A549 (cell line): ENCODE measurements around the gene AKAP6.

ENCODE experiments used
- HOXB5 ChIP-seq: fragments of 250-450 bp; sonication (Bioruptor Pico); IDR thresholded peaks from 2 replicates; pipeline ENCODE4 v1.5.0; 2020; ENCODE audit warnings: mild to moderate bottlenecking, moderate library complexity
- POLR2A ChIP-seq: IDR thresholded peaks from 2 replicates; pipeline ENCODE4 v1.6.1; 2012; ENCODE audit warnings: mild to moderate bottlenecking, low read length
- RAD21 ChIP-seq, 2 experiments: fragments of >200 bp in 1 of 2; sonication (Bioruptor Twin) in 1 of 2; formaldehyde crosslinking in 1 of 2; IDR thresholded peaks in 1 of 2; conservative IDR thresholded peaks in 1 of 2; 2 replicates in 1 of 2; 3 replicates in 1 of 2; pipeline ENCODE4 v1.6.1; 2012 to 2018; ENCODE audit warnings: inconsistent platforms in 1 of 2
- RARB ChIP-seq: fragments of 250-450 bp; sonication (Bioruptor Pico); IDR thresholded peaks from 2 replicates; pipeline ENCODE4 v1.8.0; 2021; ENCODE audit warnings: mild to moderate bottlenecking, moderate library complexity
- TF ChIP-seq, protein P1 (sequence below): fragments of >200 bp; sonication (Bioruptor Twin); formaldehyde crosslinking; IDR thresholded peaks from 3 replicates; pipeline ENCODE4 v1.6.1; 2016
- TF ChIP-seq, protein P2 (sequence below): fragments of >200 bp; sonication (Bioruptor Twin); formaldehyde crosslinking; IDR thresholded peaks from 3 replicates; pipeline ENCODE4 v1.5.1; 2016

DNA sequence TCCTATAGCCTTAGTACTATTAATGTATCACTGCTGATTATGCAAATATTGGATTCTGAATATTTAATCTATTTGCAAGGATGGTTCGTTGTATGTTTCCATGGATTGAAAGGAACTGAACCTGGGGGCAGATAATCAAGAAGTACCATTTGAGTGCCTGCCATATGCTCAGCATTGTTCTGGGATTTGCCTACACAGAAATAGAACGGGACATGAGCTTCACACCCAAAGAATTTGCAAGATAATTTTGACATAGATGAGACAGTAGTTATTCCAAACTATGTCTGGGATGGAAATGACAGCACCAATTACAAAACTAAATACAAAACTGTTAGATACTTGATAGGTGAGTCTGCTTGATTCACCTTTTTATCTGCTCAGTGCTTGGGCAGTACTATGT, 476.9 kb downstream of the AKAP6 start:
- no peak for TF ChIP-seq RAD21 (conservative IDR thresholded peaks at IDR 0.05 in 1 of 2, IDR thresholded peaks at IDR 0.05 in 1 of 2)
- TF ChIP-seq, protein P1, sequence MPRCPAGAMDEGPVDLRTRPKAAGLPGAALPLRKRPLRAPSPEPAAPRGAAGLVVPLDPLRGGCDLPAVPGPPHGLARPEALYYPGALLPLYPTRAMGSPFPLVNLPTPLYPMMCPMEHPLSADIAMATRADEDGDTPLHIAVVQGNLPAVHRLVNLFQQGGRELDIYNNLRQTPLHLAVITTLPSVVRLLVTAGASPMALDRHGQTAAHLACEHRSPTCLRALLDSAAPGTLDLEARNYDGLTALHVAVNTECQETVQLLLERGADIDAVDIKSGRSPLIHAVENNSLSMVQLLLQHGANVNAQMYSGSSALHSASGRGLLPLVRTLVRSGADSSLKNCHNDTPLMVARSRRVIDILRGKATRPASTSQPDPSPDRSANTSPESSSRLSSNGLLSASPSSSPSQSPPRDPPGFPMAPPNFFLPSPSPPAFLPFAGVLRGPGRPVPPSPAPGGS: no peak
- no peak for TF ChIP-seq HOXB5 (CRISPR knock-in tag)
- no peak for TF ChIP-seq POLR2A
- TF ChIP-seq, protein P2, sequence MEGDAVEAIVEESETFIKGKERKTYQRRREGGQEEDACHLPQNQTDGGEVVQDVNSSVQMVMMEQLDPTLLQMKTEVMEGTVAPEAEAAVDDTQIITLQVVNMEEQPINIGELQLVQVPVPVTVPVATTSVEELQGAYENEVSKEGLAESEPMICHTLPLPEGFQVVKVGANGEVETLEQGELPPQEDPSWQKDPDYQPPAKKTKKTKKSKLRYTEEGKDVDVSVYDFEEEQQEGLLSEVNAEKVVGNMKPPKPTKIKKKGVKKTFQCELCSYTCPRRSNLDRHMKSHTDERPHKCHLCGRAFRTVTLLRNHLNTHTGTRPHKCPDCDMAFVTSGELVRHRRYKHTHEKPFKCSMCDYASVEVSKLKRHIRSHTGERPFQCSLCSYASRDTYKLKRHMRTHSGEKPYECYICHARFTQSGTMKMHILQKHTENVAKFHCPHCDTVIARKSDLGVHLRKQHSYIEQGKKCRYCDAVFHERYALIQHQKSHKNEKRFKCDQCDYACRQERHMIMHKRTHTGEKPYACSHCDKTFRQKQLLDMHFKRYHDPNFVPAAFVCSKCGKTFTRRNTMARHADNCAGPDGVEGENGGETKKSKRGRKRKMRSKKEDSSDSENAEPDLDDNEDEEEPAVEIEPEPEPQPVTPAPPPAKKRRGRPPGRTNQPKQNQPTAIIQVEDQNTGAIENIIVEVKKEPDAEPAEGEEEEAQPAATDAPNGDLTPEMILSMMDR: no peak
- TF ChIP-seq RARB (CRISPR knock-in tag): no peak
